ENCODE results near the gene REX1BD. TPM values are rescaled to one million over a fixed set of nuclear protein-coding genes. Genes with fewer than 3 reads are reported as not detected.

Gene REX1BD
- total and polyA plus RNA-seq, 2 of the 13 experiments (the other 11 are each of a cell fraction or from before 2014, with no cell fraction given): 7.5 to 25.4 TPM

DNA sequence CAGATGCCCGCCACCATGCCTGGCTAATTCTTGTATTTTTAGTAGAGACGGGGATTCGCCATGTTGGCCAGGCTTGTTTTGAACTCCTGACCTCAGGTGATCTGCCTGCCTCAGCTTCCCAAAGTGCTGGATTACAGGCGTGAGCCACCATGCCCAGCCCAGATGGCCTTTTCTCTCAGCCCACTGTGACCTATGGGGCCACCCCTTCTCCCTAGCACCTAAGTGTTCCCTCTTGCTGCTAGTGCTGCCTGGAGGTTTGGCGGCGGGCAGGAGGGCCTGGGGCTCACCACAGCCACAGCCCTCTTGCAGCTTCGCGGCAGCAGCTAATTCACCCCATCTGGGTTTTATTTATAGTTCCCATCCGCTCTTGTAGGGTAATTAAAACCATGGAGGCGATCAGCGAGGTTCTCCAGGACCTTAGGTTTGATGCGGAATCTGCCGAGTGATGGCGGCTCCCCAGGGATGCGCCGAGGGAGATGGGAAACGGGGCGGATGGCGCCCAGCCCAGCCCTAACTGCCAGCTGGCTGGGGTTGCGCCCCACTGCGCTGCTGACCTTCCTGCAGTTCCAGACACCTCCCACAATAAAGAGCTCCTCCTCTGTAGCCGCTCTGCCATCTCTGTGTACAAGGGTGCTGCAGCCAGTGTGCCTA, 3.3 kb downstream of the REX1BD start:
- CTCF ChIA-PET (ENCODE audit: low intra/inter-chr PET ratio, low total read pairs): no interaction called here
- no peak overlapping the region for H2AFZ ChIP-seq (ENCODE audit: low read length)
- H3K27ac ChIP-seq (ENCODE audit: extremely low read length, insufficient read depth, low read length): no peak overlapping the region
- no peak for ATAC-seq
- 98% methylated on average over 17 of the region's 22 CpGs for WGBS (ENCODE audit: low lambda C conversion rate)
- H3K36me3 ChIP-seq (replicated peaks in 1 of 2; ENCODE audit: control insufficient read depth in 1 of 2, insufficient read depth in 2 of 2, low read length in 2 of 2): peaks cover 3 to 25% of the 10 kb centered on the region in 2 experiments; a peak in 4 of 5 replicates
- no peak for TF ChIP-seq ZNF501 (CRISPR knock-in tag; IDR thresholded peaks at IDR 0.05)
- peak in 1 of 2 experiments; percentile 51; a peak in 1 of 4 replicates for TF ChIP-seq POLR2A (IDR thresholded peaks at IDR 0.05; ENCODE audit: insufficient read depth in 1 of 2, low read depth in 2 of 2, low read length in 2 of 2)
- 0 out of 2 replicates have a peak, but pooled peaks have one; percentile 36 for TF ChIP-seq RBFOX2 (IDR thresholded peaks at IDR 0.05; ENCODE audit: low read depth, low read length)
- TF ChIP-seq AGO2 (optimal IDR thresholded peaks at IDR 0.05; ENCODE audit: low read depth, low read length): peak; percentile 75
- TF ChIP-seq, protein P1, sequence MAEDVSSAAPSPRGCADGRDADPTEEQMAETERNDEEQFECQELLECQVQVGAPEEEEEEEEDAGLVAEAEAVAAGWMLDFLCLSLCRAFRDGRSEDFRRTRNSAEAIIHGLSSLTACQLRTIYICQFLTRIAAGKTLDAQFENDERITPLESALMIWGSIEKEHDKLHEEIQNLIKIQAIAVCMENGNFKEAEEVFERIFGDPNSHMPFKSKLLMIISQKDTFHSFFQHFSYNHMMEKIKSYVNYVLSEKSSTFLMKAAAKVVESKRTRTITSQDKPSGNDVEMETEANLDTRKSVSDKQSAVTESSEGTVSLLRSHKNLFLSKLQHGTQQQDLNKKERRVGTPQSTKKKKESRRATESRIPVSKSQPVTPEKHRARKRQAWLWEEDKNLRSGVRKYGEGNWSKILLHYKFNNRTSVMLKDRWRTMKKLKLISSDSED (CRISPR knock-in tag; IDR thresholded peaks at IDR 0.05): no peak
- no peak for TF ChIP-seq ISL2 (CRISPR knock-in tag; IDR thresholded peaks at IDR 0.05)
- TF ChIP-seq ZFP90 (CRISPR knock-in tag; IDR thresholded peaks at IDR 0.05; ENCODE audit: borderline replicate concordance): no peak
- TF ChIP-seq POLR2G (IDR thresholded peaks at IDR 0.05; ENCODE audit: low read depth, low read length): peak; percentile 20; the same call in 1 of the 2 replicates
- peak; percentile 70; the same call in 1 of the 2 replicates for TF ChIP-seq SSRP1 (CRISPR knock-in tag; IDR thresholded peaks at IDR 0.05)
- no peak for TF ChIP-seq ZNF576 (CRISPR knock-in tag; IDR thresholded peaks at IDR 0.05)
- TF ChIP-seq HOXA7 (CRISPR knock-in tag; IDR thresholded peaks at IDR 0.05): no peak
- TF ChIP-seq, protein P2, sequence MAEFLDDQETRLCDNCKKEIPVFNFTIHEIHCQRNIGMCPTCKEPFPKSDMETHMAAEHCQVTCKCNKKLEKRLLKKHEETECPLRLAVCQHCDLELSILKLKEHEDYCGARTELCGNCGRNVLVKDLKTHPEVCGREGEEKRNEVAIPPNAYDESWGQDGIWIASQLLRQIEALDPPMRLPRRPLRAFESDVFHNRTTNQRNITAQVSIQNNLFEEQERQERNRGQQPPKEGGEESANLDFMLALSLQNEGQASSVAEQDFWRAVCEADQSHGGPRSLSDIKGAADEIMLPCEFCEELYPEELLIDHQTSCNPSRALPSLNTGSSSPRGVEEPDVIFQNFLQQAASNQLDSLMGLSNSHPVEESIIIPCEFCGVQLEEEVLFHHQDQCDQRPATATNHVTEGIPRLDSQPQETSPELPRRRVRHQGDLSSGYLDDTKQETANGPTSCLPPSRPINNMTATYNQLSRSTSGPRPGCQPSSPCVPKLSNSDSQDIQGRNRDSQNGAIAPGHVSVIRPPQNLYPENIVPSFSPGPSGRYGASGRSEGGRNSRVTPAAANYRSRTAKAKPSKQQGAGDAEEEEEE (CRISPR knock-in tag; IDR thresholded peaks at IDR 0.05; ENCODE audit: borderline replicate concordance): no peak
- no peak for TF ChIP-seq ZNF792 (CRISPR knock-in tag; IDR thresholded peaks at IDR 0.05)
- TF ChIP-seq, protein P3, sequence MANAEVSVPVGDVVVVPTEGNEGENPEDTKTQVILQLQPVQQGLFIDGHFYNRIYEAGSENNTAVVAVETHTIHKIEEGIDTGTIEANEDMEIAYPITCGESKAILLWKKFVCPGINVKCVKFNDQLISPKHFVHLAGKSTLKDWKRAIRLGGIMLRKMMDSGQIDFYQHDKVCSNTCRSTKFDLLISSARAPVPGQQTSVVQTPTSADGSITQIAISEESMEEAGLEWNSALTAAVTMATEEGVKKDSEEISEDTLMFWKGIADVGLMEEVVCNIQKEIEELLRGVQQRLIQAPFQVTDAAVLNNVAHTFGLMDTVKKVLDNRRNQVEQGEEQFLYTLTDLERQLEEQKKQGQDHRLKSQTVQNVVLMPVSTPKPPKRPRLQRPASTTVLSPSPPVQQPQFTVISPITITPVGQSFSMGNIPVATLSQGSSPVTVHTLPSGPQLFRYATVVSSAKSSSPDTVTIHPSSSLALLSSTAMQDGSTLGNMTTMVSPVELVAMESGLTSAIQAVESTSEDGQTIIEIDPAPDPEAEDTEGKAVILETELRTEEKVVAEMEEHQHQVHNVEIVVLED (CRISPR knock-in tag; IDR thresholded peaks at IDR 0.05; ENCODE audit: borderline replicate concordance): no peak
- TF ChIP-seq GPN1 (CRISPR knock-in tag; IDR thresholded peaks at IDR 0.05; ENCODE audit: borderline replicate concordance): no peak
- in situ Hi-C loops (cut with HindIII; ENCODE audit: extremely low pct_ligation_motif_present, low pct_unique_long_range_greater_than_20kb): loop anchor here (5.0 kb wide), 1 partner anchor 85 kb away; no protein-coding TSS in a partner anchor
- peaks cover 21% of the 10 kb centered on the region for H3K4me1 ChIP-seq (ENCODE audit: insufficient read depth, low read length)
- H3K79me2 ChIP-seq (ENCODE audit: insufficient read depth, low read length): no peaks in the 10 kb centered on the region
- H3K4me3 ChIP-seq (replicated peaks in 1 of 3; ENCODE audit: insufficient read depth in 1 of 3, low read depth in 2 of 3, low read length in 3 of 3): no peak overlapping the region
- 0 out of 2 replicates have a peak, but pooled peaks cover 2% of the 10 kb centered on the region for H4K20me1 ChIP-seq (ENCODE audit: insufficient read depth, low read length)
- no peak for FAIRE-seq
- no TSS peak for BruUV-seq (replicated peaks)
- H3K27me3 ChIP-seq (ENCODE audit: control insufficient read depth in 1 of 2, insufficient read depth in 2 of 2, low read length in 2 of 2): no peaks in the 10 kb centered on the region
- intact Hi-C loops (cut with micrococcal nuclease; ENCODE audit: unreplicated experiment): no loop called here
- no peaks in the 10 kb centered on the region for H3K9me3 ChIP-seq (ENCODE audit: low read length)
- POLR2A ChIA-PET: interaction anchor here (1.9 kb wide), 1 partner anchor 20 kb away, joined by 6 read pairs; the partner anchor contains the start of gene UBA52
- no peak for DNase-seq (ENCODE audit: low spot score)
- H3K9ac ChIP-seq (ENCODE audit: insufficient read depth, low read depth, low read length): no peak overlapping the region
- no peak overlapping the region for H3K4me2 ChIP-seq (ENCODE audit: low read depth, low read length)
